Measurements from ENCODE around the gene ANKS6.

ANKS6 gene

DNA sequence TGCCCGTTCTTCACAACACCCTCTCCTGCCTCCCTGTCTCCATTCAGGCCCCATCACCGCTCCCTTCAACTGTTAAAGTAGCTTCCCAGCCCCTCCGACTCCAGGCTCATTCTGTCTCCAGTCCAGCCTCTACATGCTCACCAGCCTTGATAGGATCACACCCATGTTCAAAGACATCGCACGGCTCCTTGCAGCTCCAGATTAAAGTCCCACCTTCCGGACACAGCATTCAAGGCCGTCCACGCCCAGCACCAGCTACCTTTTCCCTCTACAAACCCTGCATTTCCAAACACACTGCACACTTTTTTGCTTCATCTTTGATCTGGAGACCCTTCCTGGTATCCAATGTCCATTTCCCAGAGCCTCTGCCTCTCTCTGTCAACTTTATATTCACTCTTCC lies 94.0 kb downstream of the ANKS6 start:
- no peak overlapping the region for H3K4me3 ChIP-seq (ENCODE audit: low read depth, low read length)
- TF ChIP-seq, protein P1, sequence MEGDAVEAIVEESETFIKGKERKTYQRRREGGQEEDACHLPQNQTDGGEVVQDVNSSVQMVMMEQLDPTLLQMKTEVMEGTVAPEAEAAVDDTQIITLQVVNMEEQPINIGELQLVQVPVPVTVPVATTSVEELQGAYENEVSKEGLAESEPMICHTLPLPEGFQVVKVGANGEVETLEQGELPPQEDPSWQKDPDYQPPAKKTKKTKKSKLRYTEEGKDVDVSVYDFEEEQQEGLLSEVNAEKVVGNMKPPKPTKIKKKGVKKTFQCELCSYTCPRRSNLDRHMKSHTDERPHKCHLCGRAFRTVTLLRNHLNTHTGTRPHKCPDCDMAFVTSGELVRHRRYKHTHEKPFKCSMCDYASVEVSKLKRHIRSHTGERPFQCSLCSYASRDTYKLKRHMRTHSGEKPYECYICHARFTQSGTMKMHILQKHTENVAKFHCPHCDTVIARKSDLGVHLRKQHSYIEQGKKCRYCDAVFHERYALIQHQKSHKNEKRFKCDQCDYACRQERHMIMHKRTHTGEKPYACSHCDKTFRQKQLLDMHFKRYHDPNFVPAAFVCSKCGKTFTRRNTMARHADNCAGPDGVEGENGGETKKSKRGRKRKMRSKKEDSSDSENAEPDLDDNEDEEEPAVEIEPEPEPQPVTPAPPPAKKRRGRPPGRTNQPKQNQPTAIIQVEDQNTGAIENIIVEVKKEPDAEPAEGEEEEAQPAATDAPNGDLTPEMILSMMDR (IDR thresholded peaks at IDR 0.05; ENCODE audit: low read depth, low read length) = no peak

DNA sequence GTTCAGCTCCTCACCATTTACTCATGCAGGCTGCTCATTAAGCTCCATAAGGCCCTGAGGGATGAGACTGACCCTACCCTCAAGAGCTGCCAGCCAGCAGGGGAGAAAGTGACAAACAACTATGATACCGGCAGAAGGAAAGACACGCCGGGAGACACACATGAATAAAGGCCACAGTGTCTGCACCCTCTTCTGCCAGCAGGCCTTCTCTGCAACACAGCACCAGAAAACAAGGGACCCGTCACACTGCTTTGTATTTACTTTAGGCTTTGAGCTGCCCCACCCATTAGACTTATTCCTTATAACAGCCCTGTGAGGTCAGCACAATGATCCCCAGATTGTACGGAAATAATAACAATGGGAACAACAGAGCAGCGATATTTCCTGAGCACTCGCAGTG lies 94.8 kb downstream of the ANKS6 start:
- TF ChIP-seq, protein P1 (IDR thresholded peaks at IDR 0.05; ENCODE audit: low read depth, low read length) = no peak
- no peak overlapping the region for H3K4me3 ChIP-seq (ENCODE audit: low read depth, low read length)

DNA sequence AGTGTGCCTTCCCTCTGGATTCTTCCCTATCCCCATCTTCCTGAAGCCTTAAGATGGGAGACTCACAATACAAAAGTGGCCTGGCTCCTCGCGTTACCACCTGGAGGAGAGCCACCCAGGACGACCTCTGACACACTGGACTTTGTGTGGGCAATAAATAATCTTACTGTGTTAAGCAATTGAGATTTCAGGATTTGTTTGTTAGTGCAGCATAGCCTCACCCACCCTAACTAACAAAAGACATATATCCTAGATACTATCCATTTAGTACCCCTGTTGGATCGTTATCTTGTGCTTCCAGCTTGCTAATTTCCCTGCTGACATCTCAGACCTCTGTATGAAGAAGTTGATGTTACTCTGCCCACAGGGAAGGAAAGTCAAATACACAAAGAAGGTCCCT lies 95.6 kb downstream of the ANKS6 start:
- TF ChIP-seq, protein P1 (IDR thresholded peaks at IDR 0.05; ENCODE audit: low read depth, low read length) = no peak
- H3K4me3 ChIP-seq (ENCODE audit: low read depth, low read length) = no peak overlapping the region

DNA sequence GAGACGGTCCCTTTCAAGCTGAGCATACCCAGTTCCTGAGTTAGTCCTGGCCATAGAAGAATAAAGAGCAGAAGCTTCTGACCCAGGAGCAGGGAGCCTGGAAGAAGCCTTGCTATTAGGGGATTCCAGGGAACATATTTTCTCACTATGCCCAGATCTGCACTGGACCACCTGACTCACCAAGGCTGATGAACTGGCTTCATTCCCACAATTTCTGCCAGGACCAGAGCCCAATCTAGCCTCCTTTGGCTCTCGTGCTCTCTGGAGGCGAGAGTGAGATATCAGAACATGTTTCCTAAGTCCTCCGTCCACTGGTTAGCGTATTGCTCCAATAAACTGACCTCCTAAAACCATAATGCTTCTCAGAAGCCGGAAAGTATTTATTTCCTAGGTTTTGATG lies 97.5 kb downstream of the ANKS6 start:
- TF ChIP-seq, protein P1 (IDR thresholded peaks at IDR 0.05; ENCODE audit: low read depth, low read length) = no peak
- H3K4me3 ChIP-seq (ENCODE audit: low read depth, low read length) = no peak overlapping the region

DNA sequence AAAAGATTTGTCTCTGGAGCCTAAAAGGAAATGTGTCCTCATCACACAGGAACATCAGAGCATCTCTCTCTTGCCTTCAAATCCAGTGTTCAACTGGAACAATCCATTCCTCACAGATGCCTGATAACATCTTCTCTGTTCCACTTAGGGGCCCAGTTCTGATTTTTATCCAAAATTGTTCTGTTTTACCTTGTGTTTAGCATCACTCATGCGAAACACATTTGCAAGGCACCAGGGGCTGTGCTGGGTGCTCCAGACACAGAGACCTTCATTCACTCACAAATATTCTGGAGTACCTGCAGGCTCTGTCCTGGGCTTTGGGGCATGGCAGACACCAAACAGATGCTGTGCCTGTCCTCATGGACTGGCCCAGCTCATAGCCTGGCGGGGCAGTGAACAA lies 101.4 kb downstream of the ANKS6 start:
- TF ChIP-seq, protein P1 (IDR thresholded peaks at IDR 0.05; ENCODE audit: low read depth, low read length) = no peak
- H3K4me3 ChIP-seq (ENCODE audit: low read depth, low read length) = no peak overlapping the region

DNA sequence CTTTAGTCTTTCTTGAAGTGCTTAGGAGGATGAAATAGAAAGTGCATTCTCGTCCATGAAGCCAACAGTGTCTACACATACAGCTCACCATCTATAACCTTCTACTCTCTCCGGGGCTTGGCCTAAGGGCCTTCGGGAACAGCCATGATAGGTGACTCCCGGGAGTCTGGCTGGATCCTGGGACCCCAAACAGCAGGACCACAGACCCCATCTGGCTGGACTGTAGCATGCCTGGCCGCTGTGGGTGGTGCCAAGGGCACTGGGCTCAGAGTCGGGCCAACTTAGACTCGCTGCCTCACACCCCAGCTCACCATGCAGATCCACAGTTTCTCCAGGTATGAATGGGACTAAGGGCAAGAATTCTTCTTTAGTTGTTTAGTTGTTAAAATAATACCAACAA lies 104.0 kb downstream of the ANKS6 start:
- TF ChIP-seq, protein P1 (IDR thresholded peaks at IDR 0.05; ENCODE audit: low read depth, low read length) = no peak
- no peak overlapping the region for H3K4me3 ChIP-seq (ENCODE audit: low read depth, low read length)

DNA sequence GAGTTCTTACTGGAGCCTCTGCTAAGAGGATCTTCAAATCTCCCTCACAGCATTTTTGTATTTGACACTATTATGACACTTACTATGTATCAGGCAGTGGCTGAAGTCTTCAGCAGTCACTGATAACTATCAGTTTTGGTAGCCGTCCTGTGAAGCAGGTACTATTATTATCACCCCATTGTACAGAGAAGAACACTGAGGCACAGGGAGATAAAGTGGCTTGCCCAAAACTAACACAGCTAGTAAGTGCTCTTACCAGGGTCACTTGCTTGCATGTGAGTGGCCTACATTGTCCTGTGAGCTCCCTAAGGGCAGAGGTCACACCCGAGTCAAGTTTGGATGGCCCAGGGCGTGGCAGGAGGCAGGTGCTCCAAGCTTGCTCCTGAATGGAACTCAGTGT lies 104.5 kb downstream of the ANKS6 start:
- H3K4me3 ChIP-seq (ENCODE audit: low read depth, low read length) = no peak overlapping the region
- TF ChIP-seq, protein P1 (IDR thresholded peaks at IDR 0.05; ENCODE audit: low read depth, low read length) = no peak
